OCI-LY1 (cell line): ENCODE results near the gene CD86.
A peak's percentile ranks its signal among the peaks of the same experiment; 100 is the strongest.

Experiments used
- H2AFZ ChIP-seq: fragments of 200-600 bp; sonication (generic), shearing (Covaris generic); 2 replicates; pipeline ENCODE4 v1.6.0; 2014; ENCODE audit warnings: antibody characterized with exemption, mild to moderate bottlenecking, low read length
- H3F3A ChIP-seq: fragments of 200-600 bp; sonication (generic), shearing (Covaris generic); 2 replicates; pipeline ENCODE4 v1.6.0; 2014; ENCODE audit warnings: mild to moderate bottlenecking, antibody characterized with exemption, low read length, moderate library complexity; ENCODE audit not compliant: insufficient read depth
- H3K27ac ChIP-seq: fragments of 200-600 bp; sonication (generic); 2 replicates; pipeline ENCODE4 v1.5.1; 2014; ENCODE audit warnings: low read length, mixed run types, mild to moderate bottlenecking, low read depth; ENCODE audit not compliant: poor library complexity, severe bottlenecking
- H3K27me3 ChIP-seq: fragments of 200-600 bp; sonication (generic); 2 replicates; pipeline ENCODE4 v1.6.0; 2014; ENCODE audit warnings: antibody characterized with exemption, mild to moderate bottlenecking, low read length, moderate library complexity; ENCODE audit not compliant: insufficient read depth
- H3K36me3 ChIP-seq: fragments of 200-600 bp; sonication (generic); 2 replicates; pipeline ENCODE4 v1.6.1; 2014; ENCODE audit warnings: mild to moderate bottlenecking, antibody characterized with exemption, low read length, moderate library complexity, mixed read lengths; ENCODE audit not compliant: insufficient read depth
- H3K4me1 ChIP-seq: fragments of 200-600 bp; sonication (generic); 2 replicates; pipeline ENCODE4 v1.5.1; 2014; ENCODE audit warnings: mild to moderate bottlenecking, low read length, moderate library complexity; ENCODE audit not compliant: insufficient read depth, severe bottlenecking
- H3K4me2 ChIP-seq: fragments of 200-600 bp; sonication (generic), shearing (Covaris generic); 2 replicates; pipeline ENCODE4 v1.6.1; 2014; ENCODE audit warnings: low read length
- H3K4me3 ChIP-seq: fragments of 200-600 bp; sonication (generic); 2 replicates; pipeline ENCODE4 v1.5.1; 2014; ENCODE audit warnings: low read length, low read depth, mild to moderate bottlenecking, mixed read lengths; ENCODE audit not compliant: poor library complexity, severe bottlenecking
- H3K79me2 ChIP-seq: fragments of 200-600 bp; shearing (Covaris generic); 2 replicates; pipeline ENCODE4 v1.6.1; 2016; ENCODE audit warnings: mixed run types, low read length, mixed read lengths; ENCODE audit not compliant: insufficient read depth
- H3K9ac ChIP-seq: fragments of 200-600 bp; sonication (generic), shearing (Covaris generic); 2 replicates; pipeline ENCODE4 v1.6.1; 2014; ENCODE audit warnings: mild to moderate bottlenecking, low read length, mixed read lengths
- H3K9me2 ChIP-seq: fragments of 200-600 bp; sonication (generic), shearing (Covaris generic); 2 replicates; pipeline ENCODE4 v1.6.1; 2014; ENCODE audit warnings: low read depth, mild to moderate bottlenecking, low read length, mixed read lengths
- H3K9me3 ChIP-seq: fragments of 200-600 bp; shearing (Covaris generic); 2 replicates; pipeline ENCODE4 v1.6.1; 2014; ENCODE audit warnings: low read length, mixed read lengths
- H4K20me1 ChIP-seq: fragments of 200-600 bp; sonication (generic), shearing (Covaris generic); 2 replicates; pipeline ENCODE4 v1.6.0; 2016; ENCODE audit warnings: mild to moderate bottlenecking, low read length; ENCODE audit not compliant: insufficient read depth
- CTCF ChIP-seq: fragments of 200-600 bp; sonication (generic), shearing (Covaris generic); IDR thresholded peaks from 2 replicates; pipeline ENCODE4 v1.5.1; 2017; ENCODE audit warnings: mild to moderate bottlenecking, antibody characterized with exemption, low read length, moderate library complexity, mixed read lengths
- EZH2 ChIP-seq: fragments of 200-600 bp; sonication (generic), shearing (Covaris generic); IDR thresholded peaks from 2 replicates; pipeline ENCODE4 v1.8.0; 2017; ENCODE audit warnings: borderline replicate concordance, mixed run types, mild to moderate bottlenecking, antibody characterized with exemption, low read length, moderate library complexity, mixed read lengths

Gene CD86

GRCh38 chr3:122085673-122086072 is 30.5 kb downstream of the CD86 start:
- H3K4me2 ChIP-seq: peak overlapping the region; percentile 22; the same call in 1 of the 2 replicates
- H3K79me2 ChIP-seq: peaks cover under 1% of the 10 kb centered on the region; the same call in 1 of the 2 replicates
- no peak overlapping the region for H2AFZ ChIP-seq
- no peaks in the 10 kb centered on the region for H3F3A ChIP-seq
- no peaks in the 10 kb centered on the region for H3K27me3 ChIP-seq
- no peaks in the 10 kb centered on the region for H3K9me2 ChIP-seq
- peaks cover 12% of the 10 kb centered on the region for H3K36me3 ChIP-seq
- peak overlapping the region; percentile 57 for H3K27ac ChIP-seq
- TF ChIP-seq CTCF (no peak), EZH2 (no peak)
- peaks cover 85% of the 10 kb centered on the region for H3K4me1 ChIP-seq
- no peaks in the 10 kb centered on the region for H4K20me1 ChIP-seq
- no peak overlapping the region for H3K4me3 ChIP-seq
- no peak overlapping the region; the same call in 1 of the 2 replicates for H3K9ac ChIP-seq
- H3K9me3 ChIP-seq: no peaks in the 10 kb centered on the region

GRCh38 chr3:122088531-122088930 is 33.4 kb downstream of the CD86 start:
- Histone ChIP-seq H3K9me3 (no peaks in the 10 kb centered on the region), H3K9me2 (no peaks in the 10 kb centered on the region), H3K4me3 (no peak overlapping the region), H3K4me1 (peaks cover 86% of the 10 kb centered on the region), H3K9ac (no peak overlapping the region), H3K36me3 (no peaks in the 10 kb centered on the region; the same call in none of the 2 replicates), H4K20me1 (no peaks in the 10 kb centered on the region), H3F3A (no peaks in the 10 kb centered on the region), H2AFZ (no peak overlapping the region), H3K27ac (no peak overlapping the region), H3K27me3 (no peaks in the 10 kb centered on the region), H3K4me2 (peak overlapping the region; percentile 0; the same call in 1 of the 2 replicates), H3K79me2 (no peaks in the 10 kb centered on the region; the same call in 1 of the 2 replicates)
- TF ChIP-seq CTCF: no peak
- no peak for TF ChIP-seq EZH2

- no peak overlapping the region for H3K9ac ChIP-seq
- H3K36me3 ChIP-seq: peaks cover 11% of the 10 kb centered on the region
- H3K27me3 ChIP-seq: no peaks in the 10 kb centered on the region
- H2AFZ ChIP-seq: no peak overlapping the region
- H3K79me2 ChIP-seq: no peaks in the 10 kb centered on the region; the same call in 1 of the 2 replicates
- H4K20me1 ChIP-seq: no peaks in the 10 kb centered on the region
- H3K4me3 ChIP-seq: no peak overlapping the region
- peak overlapping the region; percentile 47; the same call in 1 of the 2 replicates for H3K4me2 ChIP-seq
- H3K9me2 ChIP-seq: no peaks in the 10 kb centered on the region
- no peaks in the 10 kb centered on the region for H3K9me3 ChIP-seq
- H3F3A ChIP-seq: no peaks in the 10 kb centered on the region
- no peak for TF ChIP-seq EZH2
- TF ChIP-seq CTCF: no peak
- H3K4me1 ChIP-seq: peaks cover 63% of the 10 kb centered on the region
- peak overlapping the region; percentile 76 for H3K27ac ChIP-seq
These were observed 36.6 kb downstream of the CD86 start for GRCh38 chr3:122091602-122092295.
